GM21737 (cell line): ENCODE measurements around the gene SIPA1.
"Not testable (repeated sequence)": the region's sequence is repeated elsewhere in the genome, so short reads cannot be mapped to it uniquely, and the experiment has no call there.

ENCODE experiments used
- ATAC-seq: cut with Tn5 transposase; IDR thresholded peaks from one replicate; pipeline ENCODE4 v1.9.1; 2021; ENCODE audit warnings: mild to moderate bottlenecking, moderate library complexity; ENCODE audit not compliant: unreplicated experiment

SIPA1 gene

GRCh38 chr11:65655570-65656332 lies 17.9 kb downstream of the SIPA1 start:
- ATAC-seq, result no peak

- ATAC-seq, result no peak
Observed at GRCh38 chr11:65657426-65657825, 19.5 kb downstream of the SIPA1 start.

- no peak for ATAC-seq
Observed at GRCh38 chr11:65658174-65659021, 20.5 kb downstream of the SIPA1 start.

GRCh38 chr11:65660038-65660437 lies 22.1 kb downstream of the SIPA1 start:
- no peak for ATAC-seq

GRCh38 chr11:65660908-65661307 lies 23.0 kb downstream of the SIPA1 start:
- not testable (repeated sequence) for ATAC-seq

GRCh38 chr11:65661599-65662246 lies 23.8 kb downstream of the SIPA1 start:
- no peak for ATAC-seq

- ATAC-seq, result peak; percentile 16
Observed at GRCh38 chr11:65662247-65662798, 24.4 kb downstream of the SIPA1 start.

- peak; percentile 82 for ATAC-seq
Observed at GRCh38 chr11:65662799-65663638, 25.1 kb downstream of the SIPA1 start, which contains the start of gene RELA. RELA (minus strand) TSS chr11:65662916; CDS start chr11:65662832, 84 bp downstream.

GRCh38 chr11:65663639-65664200 lies 25.8 kb downstream of the SIPA1 start:
- ATAC-seq, result peak; percentile 11

- ATAC-seq, result no peak
Observed at GRCh38 chr11:65672180-65672860, 34.4 kb downstream of the SIPA1 start.

- ATAC-seq, result no peak
Observed at GRCh38 chr11:65672982-65673381, 35.1 kb downstream of the SIPA1 start.

- no peak for ATAC-seq
Observed at GRCh38 chr11:65680192-65680743, 42.4 kb downstream of the SIPA1 start.

GRCh38 chr11:65683480-65683879 lies 45.6 kb downstream of the SIPA1 start:
- ATAC-seq, result not testable (repeated sequence)

GRCh38 chr11:65685981-65686380 lies 48.1 kb downstream of the SIPA1 start:
- no peak for ATAC-seq

- ATAC-seq, result not testable (repeated sequence)
Observed at GRCh38 chr11:65691847-65692246, 53.9 kb downstream of the SIPA1 start.

GRCh38 chr11:65692367-65692766 lies 54.5 kb downstream of the SIPA1 start:
- ATAC-seq, result no peak

- no peak for ATAC-seq
Observed at GRCh38 chr11:65695459-65696241, 57.7 kb downstream of the SIPA1 start.
